ENCODE data around the gene ARHGAP6.

The ARHGAP6 gene

DNA sequence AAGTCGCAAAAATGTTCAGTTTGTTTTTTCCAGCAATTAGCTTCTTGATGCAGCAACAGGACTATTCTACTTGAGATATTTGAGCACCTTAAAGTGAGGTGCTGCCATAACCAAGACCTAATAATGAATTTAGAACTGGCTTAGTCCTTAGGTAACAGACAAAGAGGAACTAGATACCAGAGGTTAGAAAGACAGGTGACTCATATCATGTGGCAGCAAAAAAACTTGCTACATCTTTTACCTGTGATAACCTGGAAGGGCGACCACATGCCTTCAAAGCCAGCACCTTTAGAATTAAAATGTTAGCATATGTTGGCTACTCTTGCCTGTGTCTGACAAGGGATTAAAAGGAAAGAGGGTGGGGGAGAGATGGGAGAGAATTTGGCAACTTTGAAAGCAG, 90.4 kb downstream of the ARHGAP6 start:
- no peak overlapping the region for H3K4me3 ChIP-seq (ENCODE audit: low read depth, low read length)
- TF ChIP-seq CTCF (IDR thresholded peaks at IDR 0.05; ENCODE audit: borderline replicate concordance, insufficient read depth, low read depth, low read length): no peak

GRCh38 chrX:11567528-11568220, 98.0 kb downstream of the ARHGAP6 start:
- no peak overlapping the region for H3K4me3 ChIP-seq (ENCODE audit: low read depth, low read length)
- TF ChIP-seq CTCF (IDR thresholded peaks at IDR 0.05; ENCODE audit: borderline replicate concordance, insufficient read depth, low read depth, low read length): no peak

DNA sequence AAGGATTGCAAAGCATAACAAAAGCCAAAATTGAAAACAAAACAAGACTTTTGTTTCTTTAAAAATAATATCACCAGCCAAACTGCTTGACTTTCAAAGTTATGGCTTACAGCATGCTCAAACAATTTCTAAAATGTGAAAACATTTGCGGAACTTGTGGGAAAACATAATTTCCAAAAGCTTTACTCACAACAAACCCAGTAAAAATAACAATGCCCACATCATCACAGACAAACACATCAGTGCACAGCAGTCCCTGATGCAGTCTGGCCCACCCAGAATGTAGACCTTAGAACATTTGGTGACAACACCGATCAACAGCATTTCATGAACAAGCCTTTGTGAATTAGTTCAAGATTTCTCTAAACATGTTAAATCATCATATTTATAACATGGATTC, 98.9 kb downstream of the ARHGAP6 start:
- H3K4me3 ChIP-seq (ENCODE audit: low read depth, low read length): no peak overlapping the region
- TF ChIP-seq CTCF (IDR thresholded peaks at IDR 0.05; ENCODE audit: borderline replicate concordance, insufficient read depth, low read depth, low read length): no peak

GRCh38 chrX:11566173-11566572, 99.5 kb downstream of the ARHGAP6 start:
- no peak for TF ChIP-seq CTCF (IDR thresholded peaks at IDR 0.05; ENCODE audit: borderline replicate concordance, insufficient read depth, low read depth, low read length)
- H3K4me3 ChIP-seq (ENCODE audit: low read depth, low read length): no peak overlapping the region

- no peak overlapping the region for H3K4me3 ChIP-seq (ENCODE audit: low read depth, low read length)
- no peak for TF ChIP-seq CTCF (IDR thresholded peaks at IDR 0.05; ENCODE audit: borderline replicate concordance, insufficient read depth, low read depth, low read length)
Observed at GRCh38 chrX:11564546-11564945, 101.2 kb downstream of the ARHGAP6 start.

DNA sequence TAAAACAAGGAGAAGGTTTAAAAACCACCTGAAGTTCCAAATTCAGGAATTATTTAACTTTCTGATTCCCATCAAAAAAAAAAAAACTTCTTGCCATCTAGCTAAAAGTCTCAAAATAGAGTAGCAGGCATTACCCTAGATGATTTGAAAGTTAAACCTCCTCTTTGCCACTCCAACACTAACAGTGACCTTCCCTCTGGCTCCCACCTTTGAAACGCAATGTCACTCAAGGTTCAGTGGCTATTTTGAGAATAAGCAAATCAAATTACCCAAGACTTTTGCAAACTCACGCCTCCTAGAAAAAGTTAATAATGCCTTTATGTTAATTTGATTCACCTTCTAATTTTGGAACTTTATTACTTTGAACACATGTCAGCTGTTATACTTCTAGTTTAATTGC, 103.2 kb downstream of the ARHGAP6 start:
- TF ChIP-seq CTCF (IDR thresholded peaks at IDR 0.05; ENCODE audit: borderline replicate concordance, insufficient read depth, low read depth, low read length): no peak
- H3K4me3 ChIP-seq (ENCODE audit: low read depth, low read length): no peak overlapping the region

- TF ChIP-seq CTCF (IDR thresholded peaks at IDR 0.05; ENCODE audit: borderline replicate concordance, insufficient read depth, low read depth, low read length): peak; percentile 74
Observed at GRCh38 chrX:11558972-11559371, 106.7 kb downstream of the ARHGAP6 start.

More at GRCh38 chrX:11558972-11559371, 106.7 kb downstream of the ARHGAP6 start:
- H3K4me3 ChIP-seq (ENCODE audit: low read depth, low read length): no peak overlapping the region

Data from GM12875 (cell line).